GM06990 (cell line): ENCODE measurements around the gene COL17A1.

Experiments
- DNase-seq: peaks from one replicate; pipeline ENCODE4 v3.0.0-alpha.2; 2011; ENCODE audit not compliant: insufficient read length; ENCODE audit errors: extremely low read depth
- H3K27me3 ChIP-seq: replicated peaks from 2 replicates; pipeline ENCODE4 v1.6.0; 2011; ENCODE audit warnings: low read length; ENCODE audit not compliant: control insufficient read depth, insufficient read depth
- H3K36me3 ChIP-seq: 2 replicates; pipeline ENCODE4 v1.5.1; 2011; ENCODE audit warnings: low read length; ENCODE audit not compliant: control insufficient read depth, insufficient read depth
- H3K4me3 ChIP-seq: replicated peaks from 2 replicates; pipeline ENCODE4 v1.5.1; 2011; ENCODE audit warnings: low read depth, mild to moderate bottlenecking, control low read depth, low read length
- CTCF ChIP-seq: IDR thresholded peaks from 2 replicates; pipeline ENCODE4 v1.5.1; 2011; ENCODE audit warnings: low read length, control low read depth, mild to moderate bottlenecking, inconsistent platforms; ENCODE audit not compliant: insufficient read depth, poor library complexity, severe bottlenecking

The COL17A1 gene

DNA sequence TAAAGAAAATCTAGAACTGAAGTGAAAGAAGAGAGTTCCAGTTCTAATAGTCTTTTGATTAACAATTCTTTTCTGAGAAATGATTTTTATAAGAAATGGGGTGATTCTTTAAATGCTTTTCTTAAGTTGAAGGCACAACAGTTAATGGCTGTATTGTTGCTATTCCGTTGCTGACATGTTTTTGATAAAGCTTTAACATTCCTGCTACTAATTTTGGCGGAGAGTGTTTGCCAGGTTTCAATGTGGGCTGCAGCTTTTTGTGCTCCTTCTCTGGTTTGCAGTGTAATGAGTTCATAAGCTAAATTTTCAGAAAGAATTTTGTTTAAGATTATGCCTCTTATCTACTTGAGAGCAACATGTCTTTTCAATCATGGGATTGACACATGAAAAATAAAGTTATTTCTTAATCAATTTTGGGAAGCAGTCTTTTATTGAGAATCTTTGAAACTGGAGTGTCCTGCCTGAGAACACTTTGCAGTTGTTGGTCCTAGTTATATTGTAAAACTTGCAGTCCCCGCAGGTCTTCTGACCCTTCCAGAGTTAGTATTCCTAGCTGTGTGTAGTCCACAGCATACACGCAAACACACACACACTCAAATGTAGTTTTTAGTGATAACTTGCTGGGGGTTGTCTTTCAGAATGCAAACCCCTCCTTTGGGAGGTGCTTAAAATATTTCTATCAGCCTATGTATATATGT is 56.7 kb downstream of the COL17A1 start:
- DNase-seq = no peak
- no peak for TF ChIP-seq CTCF
- Histone ChIP-seq H3K4me3 (no peak overlapping the region), H3K36me3 (peaks cover 6% of the 10 kb centered on the region), H3K27me3 (no peaks in the 10 kb centered on the region)

GRCh38 chr10:104028146-104028545 is 57.5 kb downstream of the COL17A1 start:
- DNase-seq = no peak
- Histone ChIP-seq H3K4me3 (no peak overlapping the region), H3K27me3 (no peaks in the 10 kb centered on the region), H3K36me3 (peaks cover 7% of the 10 kb centered on the region)
- TF ChIP-seq CTCF = no peak

GRCh38 chr10:104026762-104027161 is 58.9 kb downstream of the COL17A1 start:
- peaks cover 9% of the 10 kb centered on the region for H3K36me3 ChIP-seq
- no peaks in the 10 kb centered on the region for H3K27me3 ChIP-seq
- no peak for TF ChIP-seq CTCF
- no peak for DNase-seq
- H3K4me3 ChIP-seq = no peak overlapping the region

- Histone ChIP-seq H3K4me3 (no peak overlapping the region), H3K36me3 (peaks cover 9% of the 10 kb centered on the region), H3K27me3 (no peaks in the 10 kb centered on the region)
- DNase-seq = no peak
- TF ChIP-seq CTCF = no peak
Observed at GRCh38 chr10:104025524-104025923, 60.2 kb downstream of the COL17A1 start.

DNA sequence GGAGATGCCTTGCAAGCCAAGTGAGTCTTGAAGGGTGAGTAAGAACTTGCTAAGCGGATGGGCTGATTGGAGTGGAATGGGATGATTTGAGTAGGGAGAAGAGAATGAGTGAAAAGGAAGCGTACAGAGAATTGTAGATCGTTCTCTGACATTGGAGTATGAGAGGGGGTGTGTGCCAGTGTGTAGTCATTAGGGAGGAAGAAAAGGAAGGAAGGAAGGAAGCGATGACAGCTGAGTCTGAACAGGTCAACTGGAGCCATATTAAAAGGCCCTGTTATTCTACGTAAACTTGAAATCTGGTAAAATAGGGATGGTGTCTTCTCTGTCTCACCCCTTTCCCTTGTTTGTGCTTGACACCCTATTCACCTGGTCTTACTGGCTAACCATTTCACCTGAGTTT is 63.7 kb downstream of the COL17A1 start:
- no peak for TF ChIP-seq CTCF
- no peak for DNase-seq
- H3K36me3 ChIP-seq = peaks cover 14% of the 10 kb centered on the region
- H3K27me3 ChIP-seq = no peaks in the 10 kb centered on the region
- H3K4me3 ChIP-seq = no peak overlapping the region

DNA sequence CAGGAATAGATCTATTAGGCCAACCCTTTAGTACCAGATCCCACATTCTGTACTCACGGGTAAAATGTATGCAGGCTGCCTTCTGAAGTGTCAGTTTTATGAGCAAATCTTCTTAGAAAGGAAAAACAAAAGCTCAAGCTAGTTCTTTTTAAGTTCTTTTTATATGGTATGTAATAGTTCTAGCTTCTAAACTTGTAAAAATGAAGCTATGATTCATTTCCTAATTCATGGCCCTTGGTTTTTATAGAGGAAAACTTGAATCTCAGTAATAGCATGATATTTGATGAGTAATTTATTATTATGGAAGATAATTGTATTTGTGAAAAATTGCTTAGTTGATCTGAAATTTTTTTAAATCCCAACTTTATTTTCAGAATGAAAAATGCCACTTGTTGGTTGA is 64.4 kb downstream of the COL17A1 start:
- H3K27me3 ChIP-seq = no peaks in the 10 kb centered on the region
- no peak for DNase-seq
- H3K4me3 ChIP-seq = no peak overlapping the region
- no peak for TF ChIP-seq CTCF
- peaks cover 14% of the 10 kb centered on the region for H3K36me3 ChIP-seq
